CD4-positive, alpha-beta T cell treated with Interleukin-10 for 1 hour (primary cell): ENCODE results near the gene SCML2.
"Not testable (repeated sequence)": the region's sequence is repeated elsewhere in the genome, so short reads cannot be mapped to it uniquely, and the experiment has no call there.

Experiments used
- DNase-seq: peaks from one replicate; pipeline ENCODE4 v3.0.0-alpha.2; 2020

The SCML2 gene

DNA sequence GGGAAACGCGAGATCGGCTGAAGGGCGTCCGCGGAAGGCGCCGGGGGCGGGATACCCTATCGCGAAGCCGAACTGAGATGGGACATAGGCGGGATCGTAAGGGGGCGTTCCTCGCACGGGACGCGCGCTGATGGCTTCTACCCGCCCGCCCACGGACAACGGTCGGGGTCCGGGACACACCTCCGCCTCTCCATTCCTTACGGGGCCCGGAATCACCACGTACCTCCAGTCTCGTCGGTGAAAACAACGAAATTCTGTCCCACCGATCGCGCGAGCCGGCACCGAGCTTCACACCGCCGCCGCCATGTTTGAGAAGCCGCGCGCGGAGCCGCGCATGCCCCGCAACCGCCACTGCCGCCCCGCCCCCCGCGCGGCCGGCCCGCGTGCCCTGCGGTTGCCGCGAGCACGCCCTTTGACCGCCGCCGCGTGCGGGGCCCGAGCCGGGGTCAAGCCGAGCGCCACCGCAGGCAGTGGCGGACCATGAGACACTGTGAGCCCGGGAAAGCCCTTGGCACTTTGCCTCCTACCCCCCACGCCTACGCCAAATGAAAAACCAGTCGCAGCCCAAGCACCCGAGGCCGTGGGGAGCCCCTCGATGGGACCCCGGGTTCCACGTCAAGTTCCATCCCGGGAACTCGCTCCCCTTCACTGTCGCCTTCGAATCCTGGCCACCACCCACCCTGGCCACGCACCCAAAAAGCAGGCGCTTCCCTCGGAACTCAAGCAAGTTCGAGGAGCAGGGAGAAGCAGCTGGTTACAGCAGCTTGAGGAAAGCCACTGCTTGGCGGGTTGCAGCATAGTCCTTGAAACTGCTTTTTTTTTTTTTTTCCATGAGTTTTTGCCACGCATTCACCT lies at the start of gene SCML2:
Gene SCML2 (minus strand): TSS at position 320 of the 855 bp plus-strand sequence. CDS start 20,617 bp downstream, outside the sequence.
- DNase-seq, result peak; percentile 18

DNA sequence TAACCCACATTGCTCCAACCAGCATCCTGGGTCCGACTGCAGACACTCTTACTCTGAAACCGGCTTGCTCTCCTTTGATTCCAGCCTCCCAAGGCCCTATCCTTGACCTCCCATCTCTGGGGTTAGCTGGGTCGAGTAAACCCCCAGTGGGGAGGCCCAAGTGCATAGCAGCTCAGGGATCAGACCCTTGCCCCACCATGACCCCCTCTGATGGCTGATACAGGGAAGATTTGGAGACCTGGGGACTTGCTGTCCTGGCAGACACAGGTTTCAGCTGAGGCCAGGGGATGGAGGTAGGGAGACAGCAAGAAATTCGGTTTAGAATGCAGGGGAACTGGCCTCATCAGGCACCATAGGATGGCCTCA lies 47.3 kb upstream of the SCML2 start:
- DNase-seq, result no peak

DNA sequence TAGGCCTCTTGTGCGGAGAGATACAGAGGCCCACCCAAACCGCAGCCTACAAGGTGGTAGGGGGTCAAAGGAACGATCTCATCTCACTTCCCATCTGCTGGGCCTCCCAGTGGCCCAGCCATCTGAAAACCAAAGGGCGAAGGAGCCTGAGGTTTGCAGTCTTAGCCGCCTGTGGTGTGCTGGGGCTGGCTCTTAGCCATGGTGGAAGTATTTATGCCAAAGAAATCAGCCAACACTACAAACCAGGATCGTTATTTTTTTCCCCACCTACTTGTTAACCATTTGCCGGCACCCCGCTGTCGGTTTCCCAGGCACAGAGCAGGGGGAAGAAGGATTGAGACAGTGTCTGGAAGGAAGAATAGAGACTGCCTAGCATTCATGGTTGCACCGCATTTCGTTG lies 40.0 kb upstream of the SCML2 start:
- DNase-seq, result no peak

DNA sequence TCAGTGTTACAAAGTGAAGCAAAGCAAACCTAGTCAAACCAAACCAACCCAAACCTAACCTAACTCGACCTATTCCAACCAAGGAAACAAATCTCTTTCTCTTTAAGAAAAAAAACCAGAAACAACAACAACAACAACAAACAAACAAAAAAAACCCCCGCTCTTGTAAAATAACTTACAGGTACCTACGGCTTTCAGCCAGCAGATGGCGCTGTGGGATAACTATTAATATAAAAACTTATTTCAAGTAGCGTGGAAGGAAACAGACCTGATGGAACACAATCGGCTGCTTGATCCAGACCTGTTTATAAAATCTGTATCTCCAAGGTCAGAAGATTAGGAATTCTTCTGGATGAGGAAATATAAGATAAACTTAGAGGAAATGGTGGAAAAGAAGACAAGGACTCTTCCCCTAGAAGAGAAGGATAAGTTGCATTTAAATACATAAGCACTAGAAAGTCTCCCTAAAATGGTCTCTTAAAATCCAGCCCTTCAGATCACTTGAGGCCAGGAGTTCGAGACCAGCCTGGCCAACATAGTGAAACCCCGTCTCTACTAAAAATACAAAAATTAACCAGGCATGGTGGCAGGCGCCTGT lies 36.6 kb upstream of the SCML2 start:
- peak; percentile 69 for DNase-seq

DNA sequence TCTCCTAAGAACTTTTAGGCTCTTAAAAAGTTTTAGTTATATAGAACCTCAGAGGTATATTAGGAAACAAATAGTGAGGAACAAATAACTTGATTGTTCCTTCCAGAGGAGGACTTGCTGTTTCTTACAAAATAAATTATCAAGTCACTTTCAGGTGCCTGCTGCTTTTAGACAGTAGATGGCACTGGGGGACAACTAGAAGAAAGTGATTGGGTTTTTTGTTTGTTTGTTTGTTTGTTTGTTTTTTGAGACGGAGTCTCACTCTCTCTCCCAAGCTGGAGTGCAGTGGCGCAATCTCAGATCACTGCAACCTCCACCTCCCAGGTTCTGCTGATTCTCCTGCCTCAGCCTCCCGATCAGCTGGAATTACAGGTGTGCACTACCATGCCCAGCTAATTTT lies 35.5 kb upstream of the SCML2 start:
- DNase-seq, result no peak

DNA sequence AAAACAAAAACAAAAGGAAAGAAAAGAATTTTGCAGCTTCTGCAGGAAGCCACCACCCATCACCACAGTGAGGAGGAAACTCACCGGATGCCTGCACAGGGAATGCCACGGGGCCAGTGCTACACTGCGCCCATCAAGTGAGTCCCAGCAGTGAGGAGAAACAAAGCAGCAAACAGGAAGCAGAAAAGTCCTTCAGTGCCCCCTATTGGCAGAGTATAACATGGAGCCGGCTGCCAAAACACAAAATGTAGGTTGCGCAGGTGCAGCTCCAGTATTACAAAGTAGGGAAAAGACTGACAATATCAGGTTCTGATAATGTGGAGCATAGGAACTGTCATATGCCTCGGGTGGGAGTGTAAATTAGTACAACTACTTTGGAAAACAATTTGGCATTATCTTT lies 23.3 kb upstream of the SCML2 start:
- DNase-seq, result peak; percentile 40

DNA sequence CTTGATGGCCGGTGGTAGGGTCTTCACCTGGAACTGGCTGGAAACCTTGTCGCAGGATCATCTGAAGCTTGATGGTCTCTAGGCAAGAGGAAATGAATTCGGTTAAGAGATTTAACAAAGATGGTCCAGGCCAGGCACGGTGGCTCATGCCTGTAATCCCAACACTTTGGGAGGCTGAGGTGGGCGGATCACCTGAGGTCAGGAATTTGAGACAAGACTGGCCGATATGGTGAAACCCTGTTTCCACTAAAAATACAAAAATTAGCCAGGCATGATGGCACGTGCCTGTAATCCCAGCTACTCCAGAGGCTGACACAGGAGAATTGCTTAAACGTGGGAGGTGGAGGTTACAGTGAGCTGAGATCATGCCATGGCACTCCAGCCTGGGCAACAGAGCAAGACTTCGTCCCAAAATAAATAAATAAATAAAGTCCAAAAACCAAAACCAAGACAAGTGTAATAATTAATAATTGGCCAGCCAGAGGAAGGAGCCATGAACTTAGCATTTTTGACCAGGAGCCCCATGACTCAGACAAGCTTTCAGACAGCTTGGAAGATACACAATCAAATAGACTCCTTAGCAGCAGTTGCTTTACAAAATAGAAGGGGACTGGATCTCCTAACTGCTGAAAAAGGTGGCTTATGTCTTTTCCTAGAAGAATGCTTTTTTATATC lies 20.8 kb upstream of the SCML2 start:
- DNase-seq, result not testable (repeated sequence)

DNA sequence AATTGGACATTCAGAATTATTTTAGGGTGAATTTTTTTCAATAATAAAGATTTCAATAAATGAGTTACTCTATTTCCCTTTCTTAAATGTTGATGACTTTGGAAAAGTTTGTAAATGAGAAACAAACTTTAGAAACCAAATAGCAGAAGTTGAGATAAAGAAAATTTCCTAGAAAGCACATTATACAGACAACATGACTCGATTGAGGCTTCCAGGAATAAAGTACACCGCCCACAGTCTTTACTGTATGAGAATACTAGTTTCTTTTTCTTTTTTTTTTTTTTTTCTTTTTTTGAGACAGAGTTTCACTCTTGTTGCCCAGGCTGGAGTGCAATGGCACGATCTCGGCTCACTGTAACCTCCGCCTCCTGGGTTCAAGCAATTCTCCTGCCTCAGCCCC lies 14.6 kb upstream of the SCML2 start:
- not testable (repeated sequence) for DNase-seq

DNA sequence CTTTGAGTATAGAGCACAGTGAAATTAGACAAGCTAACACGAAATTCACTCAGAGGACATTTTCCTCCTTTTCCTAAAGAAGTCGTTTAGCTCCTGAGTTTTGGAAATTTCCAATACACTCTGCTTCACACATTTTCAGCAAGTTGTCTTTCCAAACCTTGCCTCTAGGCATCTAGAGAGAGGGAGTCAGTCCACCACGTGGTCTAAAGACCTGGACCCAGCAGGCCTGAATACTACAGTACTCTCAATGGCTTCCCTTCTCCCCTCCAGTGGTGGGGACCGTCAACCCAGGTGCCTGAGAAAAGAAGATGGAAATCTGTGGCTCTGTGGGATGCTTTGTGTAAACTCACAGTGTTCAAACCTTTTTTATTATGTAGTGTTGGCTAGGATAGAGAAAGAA lies 13.9 kb upstream of the SCML2 start:
- no peak for DNase-seq

DNA sequence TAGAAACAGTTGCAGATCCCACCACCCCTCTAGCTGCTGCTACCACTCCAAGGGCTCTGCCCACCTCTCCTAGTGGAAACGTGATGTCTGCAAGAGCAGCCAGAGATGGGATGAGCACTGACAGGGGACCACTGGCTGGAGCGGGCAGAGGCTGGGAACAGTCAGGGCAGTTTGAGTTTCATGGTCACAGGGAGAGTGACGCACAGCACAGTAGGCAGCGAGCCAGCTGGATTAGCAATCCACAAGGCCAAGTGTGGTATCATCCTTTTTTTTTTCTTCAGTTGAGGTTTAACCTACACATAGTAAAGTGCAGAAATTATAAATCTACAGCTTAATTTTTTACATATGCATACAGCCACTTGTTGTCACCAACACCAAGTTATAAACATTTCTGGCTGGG lies 6.4 kb upstream of the SCML2 start:
- DNase-seq, result no peak

DNA sequence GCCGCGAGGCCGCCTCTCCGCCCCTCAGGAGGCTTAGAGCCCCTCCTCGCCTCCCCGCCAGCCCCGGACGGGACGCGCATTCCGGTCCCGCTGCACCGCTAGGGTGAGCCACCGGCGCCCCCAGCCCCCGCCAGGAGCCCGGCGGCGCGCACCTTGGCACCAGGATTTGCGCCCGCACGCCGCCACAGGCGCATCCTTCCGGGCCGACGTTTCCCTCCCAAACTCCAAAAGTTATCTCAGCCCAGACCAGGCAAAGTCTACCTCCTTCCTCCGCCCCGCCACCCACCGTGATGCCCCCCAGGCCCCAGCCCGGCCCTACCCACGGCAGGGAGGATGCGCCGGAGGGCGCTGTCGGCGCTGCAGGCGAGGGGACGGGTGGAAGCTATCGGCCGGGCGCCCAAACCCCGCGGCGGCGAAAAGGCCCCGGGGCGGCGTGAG lies 538 bp downstream of the SCML2 start:
- peak; percentile 1 for DNase-seq

DNA sequence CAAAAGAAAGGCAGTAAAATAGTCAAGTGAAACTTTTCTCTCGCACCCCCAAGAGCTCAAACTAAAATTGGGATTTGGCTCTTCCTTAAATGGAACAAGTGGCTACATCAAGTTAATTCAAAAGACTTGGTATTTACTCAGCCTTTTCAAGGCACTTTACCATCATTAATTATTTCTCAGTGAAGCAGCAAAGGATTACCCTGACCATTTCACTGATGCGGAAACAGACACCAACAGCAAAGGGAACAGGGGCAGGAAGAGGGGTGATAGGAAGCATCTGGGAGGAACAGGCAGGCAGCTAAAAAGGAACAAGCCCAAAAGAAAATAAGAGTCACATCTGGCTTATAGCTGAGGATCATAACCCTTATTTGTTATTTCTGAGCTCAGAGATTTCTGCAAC lies 2.7 kb downstream of the SCML2 start:
- DNase-seq, result no peak

DNA sequence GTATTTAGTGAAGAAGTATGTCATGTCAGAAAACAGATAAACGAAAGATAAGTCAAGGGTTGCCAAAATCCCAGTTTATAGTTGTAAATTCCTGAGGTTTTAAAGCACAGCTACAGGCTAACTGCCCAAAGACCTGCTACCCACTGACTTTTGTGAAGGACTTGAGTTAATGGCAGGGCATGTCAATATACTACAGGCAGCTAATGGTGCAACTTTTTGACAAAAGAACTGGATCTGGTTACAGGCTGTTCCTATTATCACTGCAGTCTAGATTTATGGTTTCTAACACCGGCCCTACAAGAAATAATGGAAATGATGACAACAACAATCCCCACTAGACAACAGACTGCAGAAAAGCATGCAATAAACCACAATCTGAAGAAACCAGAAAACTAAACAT lies 6.4 kb downstream of the SCML2 start:
- no peak for DNase-seq

DNA sequence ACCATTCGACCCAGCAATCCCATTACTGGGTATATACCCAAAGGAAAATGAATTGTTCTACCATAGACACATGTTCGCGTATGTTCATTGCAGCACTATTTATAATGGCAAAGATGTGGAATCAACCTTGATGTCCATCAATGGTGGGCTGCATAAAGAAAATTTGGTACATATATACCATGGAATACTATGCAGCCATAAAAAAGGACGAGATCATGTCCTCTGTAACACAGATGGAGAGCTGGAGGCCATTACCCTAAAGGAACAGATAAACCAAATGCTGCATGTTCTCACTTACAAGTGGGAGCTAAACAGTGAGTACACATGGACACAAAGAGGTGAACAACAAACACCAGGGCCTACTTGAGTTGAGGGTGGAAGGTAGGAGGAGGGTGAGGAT lies 45.1 kb downstream of the SCML2 start:
- no peak for DNase-seq

DNA sequence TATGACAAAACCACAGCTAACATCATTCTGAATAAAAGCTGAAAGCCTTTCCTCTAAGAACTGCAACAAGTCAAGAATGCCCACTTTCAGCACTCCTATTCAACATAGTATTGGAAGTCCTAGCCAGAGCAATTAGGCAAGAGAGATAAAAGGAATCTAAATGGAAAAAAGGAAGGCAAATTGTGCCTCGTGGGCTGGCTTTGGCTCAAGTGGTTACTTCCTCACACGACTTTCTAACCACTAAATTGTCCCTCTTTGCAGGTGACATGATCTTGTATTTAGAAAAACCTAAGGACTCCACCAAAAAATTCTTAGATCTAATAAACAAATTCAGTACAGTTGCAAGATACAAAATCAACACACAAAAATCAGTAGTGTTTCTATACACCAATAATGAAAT lies 57.2 kb downstream of the SCML2 start:
- no peak for DNase-seq

DNA sequence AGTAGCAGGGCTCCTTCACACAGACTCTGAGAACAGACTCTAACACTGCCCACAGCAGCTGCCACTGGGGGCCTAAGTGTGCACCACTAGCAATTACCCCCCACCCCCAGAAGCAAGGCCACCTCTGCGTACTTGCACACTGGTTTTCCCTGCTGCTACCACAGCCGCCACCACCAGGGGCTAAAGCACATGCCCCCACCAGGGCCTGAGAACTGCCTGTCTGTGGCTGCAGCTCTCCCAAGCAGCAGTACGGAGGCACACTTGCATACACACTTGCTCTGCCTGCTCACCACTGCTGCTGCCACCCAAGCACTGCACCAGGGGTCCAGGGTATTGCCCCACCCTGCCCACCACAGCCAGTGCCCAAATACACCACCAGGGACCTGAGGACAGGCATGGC lies 59.6 kb downstream of the SCML2 start:
- DNase-seq, result no peak

DNA sequence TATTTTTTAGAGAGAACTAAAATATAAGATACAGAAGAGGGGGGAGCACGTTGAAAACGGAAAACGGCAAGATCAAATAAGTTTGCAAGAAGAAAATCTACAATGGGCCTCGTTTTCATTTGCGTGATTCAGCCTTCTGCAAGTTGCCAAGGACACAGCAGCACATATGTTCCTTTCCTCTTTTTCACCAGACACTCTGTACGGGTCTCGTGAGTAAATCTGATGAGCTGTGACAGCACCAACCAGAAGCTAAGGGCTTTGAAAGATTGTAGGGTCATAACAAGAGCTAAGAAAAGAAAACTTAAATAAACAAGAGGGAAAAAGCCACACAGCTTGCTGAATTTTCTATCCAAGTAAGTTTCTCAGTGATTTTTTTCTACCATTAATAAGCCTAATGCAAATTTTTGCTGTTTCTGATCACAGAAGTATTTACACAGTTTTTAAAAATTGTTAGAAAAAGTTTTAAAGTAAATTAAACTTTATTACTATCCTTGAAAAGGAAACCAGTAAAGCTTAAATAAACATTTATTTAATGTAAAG lies 63.4 kb downstream of the SCML2 start:
- DNase-seq, result no peak

DNA sequence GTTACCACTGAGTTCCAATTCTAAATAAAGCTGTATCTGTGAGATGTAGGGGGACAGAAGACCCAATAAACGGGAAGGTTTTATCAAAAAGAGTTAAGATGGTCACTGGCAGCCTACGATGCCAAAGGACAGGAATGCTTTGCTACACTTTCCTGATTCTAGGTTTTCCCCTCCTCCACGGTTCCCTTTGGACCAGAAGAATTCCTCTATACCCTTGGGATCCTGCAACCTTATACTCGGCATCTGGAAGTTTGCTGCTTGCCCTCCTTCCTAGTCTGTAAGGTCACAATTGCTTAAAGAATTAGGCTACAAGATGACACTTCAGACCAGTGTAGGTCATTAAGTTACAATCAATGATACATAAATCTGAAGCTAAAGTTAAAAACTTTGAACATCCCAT lies 64.3 kb downstream of the SCML2 start:
- no peak for DNase-seq

DNA sequence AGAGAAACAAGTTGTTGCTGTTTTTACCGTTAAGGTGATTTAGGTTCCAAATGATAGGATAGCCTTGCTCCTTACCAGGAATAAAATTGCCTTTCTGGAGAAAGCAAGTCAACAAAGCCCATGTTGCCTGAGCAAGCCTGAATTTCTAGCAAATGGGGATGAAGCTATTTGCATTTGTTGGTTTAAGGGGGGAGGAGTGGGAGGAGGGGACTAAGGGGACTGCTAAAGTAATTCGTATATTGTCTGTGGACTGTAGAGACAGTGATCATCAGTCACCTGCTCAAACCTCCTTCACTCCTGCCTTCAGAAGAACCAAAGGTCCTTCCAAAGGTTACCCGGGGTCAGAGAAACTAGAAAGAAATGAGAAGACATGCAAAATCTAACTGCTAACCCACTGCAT lies 65.8 kb downstream of the SCML2 start:
- DNase-seq, result no peak

DNA sequence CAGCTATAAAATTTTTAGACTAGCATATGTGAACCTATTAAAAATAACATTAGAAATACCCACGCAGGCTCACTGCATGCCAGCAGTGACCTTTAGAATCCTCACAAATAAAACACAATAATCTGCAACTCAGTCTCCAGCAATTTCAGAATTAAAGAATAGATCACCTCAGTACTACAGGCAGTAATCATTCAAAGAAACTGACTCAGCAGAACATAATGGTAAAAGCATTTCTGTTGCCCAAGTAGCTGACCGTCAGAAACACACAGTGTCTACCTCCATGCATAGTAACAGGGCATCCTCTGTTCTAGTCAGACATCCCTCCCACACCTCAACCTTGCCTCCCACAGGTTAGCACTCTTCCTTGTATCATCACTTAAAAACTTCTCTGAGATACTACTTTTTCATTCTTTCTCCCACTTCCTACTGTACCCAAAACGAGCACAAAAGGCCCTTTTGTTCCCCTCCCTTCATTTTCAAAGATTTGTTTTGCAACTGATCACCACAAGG lies 68.1 kb downstream of the SCML2 start:
- DNase-seq, result no peak

DNA sequence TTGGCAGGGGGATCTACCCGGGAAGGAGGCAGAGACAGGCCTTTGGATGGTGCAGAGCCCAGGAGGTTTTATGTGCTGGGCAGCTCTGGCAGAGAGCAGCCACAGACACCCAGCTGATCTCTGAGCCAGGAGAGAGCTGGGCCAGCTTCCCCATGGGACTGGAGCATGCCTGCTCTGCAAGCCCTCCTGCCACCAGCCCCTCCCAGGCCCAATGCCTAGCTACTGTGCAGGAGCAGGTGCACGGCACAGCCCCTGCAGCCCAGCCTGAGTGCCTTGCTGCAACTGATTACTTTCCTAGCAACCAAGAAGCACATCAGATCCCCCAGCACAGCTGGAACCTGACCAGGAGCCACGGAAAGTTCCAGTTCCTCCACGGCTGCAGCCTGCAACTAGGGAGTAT lies 76.0 kb downstream of the SCML2 start:
- DNase-seq, result no peak

DNA sequence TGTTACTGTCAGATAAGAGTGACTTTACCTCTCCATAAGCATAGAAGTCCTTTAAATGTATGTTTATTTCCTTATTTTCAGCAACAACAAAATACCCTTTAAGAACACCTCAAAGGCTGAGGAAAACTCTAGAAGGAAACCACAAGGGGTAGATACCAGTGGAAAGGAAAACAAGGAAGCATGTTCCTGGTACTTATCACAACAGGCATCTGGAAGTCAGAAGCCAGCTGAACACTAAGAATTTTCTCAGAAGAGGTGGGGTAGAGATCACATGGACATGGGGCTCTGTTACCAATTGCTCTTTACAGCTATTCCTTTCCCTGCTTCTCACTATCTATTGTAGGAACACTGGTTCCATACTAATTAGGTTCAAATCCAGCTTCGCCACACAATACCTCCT lies 82.3 kb downstream of the SCML2 start:
- no peak for DNase-seq

DNA sequence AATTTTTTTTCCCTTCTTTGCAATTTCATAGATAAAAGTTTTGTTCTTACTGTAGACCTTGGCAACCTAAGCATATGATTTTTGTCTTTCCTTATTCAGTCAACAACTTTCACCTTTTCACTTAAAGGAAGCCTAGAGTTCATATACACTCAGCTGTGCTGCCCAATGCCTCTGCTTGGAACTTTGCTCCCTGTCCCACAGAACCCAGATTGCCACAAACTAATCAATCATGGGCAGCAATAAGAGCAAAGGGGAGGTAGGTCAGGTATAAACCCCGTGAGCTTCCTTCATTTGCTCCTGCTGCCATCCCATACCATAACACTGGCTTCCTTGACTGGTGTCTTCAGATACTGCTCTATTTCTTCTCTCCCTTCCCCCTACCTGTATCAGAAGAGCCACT lies 82.8 kb downstream of the SCML2 start:
- DNase-seq, result no peak

DNA sequence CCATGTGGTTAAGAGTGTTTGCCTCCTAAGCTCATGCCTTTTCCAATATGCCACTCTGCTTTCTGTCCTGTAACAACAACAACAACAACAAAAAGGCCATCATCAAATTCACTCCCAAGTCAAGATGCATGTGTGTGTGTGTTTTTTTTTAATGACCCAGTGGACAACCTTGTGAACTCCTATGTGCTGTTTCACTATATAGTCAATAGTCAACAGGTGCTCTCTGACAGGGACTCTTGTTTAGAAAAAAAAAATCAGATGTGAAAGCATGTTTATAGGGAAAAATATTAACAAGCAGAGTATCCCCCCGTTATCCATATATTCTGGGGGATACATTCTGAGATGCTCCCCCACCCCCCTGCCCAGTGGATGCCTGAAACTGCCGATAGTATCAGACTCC lies 83.2 kb downstream of the SCML2 start:
- DNase-seq, result no peak
